T-helper 22 cell (primary cell): ENCODE results near the gene CPSF3.

Experiments used
- DNase-seq: peaks from one replicate; pipeline ENCODE4 v3.0.0-alpha.2; 2020; ENCODE audit warnings: low read depth

The CPSF3 gene

DNA sequence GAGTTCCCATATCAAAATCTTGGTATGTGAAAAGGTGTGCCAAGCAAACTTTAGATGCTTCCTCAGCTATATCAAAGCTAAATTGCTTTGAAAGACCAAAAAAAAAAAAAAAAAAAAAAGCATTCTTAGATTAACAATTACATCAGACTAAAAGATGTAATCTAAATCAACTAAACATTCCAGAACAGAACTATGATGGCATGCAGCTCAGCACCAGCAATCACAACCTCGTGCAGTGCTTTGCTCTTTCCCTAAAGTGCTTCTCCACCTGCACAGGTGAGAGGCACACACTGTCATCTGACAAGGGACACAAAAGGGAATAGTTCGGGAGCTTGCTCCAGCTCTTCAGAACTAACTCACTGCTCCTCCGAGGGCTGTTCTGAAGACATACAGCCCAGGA, 94.7 kb downstream of the CPSF3 start:
- DNase-seq, result no peak

DNA sequence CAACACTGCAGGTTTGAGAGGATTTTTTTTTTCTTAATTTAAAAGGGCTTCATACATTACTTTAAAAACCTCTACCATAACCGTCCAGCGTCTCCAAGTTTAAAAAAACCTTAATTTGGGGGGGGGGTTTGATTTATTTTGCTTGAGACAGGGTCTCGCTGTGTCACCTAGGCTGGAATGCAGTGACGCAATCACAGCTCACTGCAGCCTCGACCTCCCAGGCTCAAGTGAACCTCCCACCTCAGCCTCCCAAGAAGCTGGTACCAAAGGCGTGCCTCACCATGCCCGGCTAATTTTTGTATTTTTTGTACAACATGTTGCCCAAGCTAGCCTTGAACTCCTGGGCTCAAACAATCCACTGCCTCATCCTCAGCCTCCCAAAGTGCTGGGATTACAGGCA, 95.3 kb downstream of the CPSF3 start:
- no peak for DNase-seq

DNA sequence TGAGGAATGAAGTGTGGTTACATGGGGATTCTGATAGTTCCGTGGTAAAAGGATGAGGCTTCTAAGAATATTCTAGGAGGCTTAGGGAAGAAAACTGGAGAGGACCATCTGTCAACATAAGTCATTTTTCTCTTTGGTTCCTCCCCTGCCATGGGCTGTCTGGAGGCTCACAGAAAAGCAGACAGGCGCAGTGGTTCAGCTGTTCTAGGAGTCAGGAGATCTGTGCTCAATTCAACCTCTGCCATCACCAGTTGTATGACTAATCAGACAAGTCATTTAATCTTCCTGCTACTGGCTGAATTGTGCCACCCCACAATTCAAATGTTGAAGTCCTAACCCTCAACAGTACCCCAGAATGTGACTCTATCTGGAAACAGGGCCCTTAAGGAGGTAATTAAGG, 95.8 kb downstream of the CPSF3 start:
- DNase-seq, result no peak
